ENCODE results near the gene CEP89. TPM values are rescaled to one million over a fixed set of nuclear protein-coding genes. Genes with fewer than 3 reads are reported as not detected.
"Not testable (repeated sequence)": the region's sequence is repeated elsewhere in the genome, so short reads cannot be mapped to it uniquely, and the experiment has no call there.

CEP89 gene
- total RNA-seq, 1 donor from 2014 or later = 10.6 TPM

DNA sequence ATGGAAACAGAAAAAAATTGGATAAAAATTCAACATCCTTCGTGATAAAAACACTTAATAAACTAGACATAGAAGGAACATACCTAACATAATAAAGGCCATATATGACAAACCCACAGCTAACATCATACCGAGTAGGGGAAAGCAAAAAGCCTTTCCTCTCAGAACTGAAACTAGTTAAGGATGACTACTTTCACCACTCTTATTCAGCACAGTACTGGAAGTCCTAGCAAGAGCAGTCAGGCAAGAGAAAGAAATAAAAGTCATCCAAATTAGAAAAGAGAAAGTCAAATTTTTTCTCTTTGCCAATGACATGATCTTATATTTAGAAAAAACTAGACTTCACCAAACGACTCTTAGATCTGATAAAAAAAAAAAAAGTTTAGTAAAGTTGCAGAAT is 76.4 kb downstream of the CEP89 start:
- no peak for DNase-seq (ENCODE audit: low read depth, low spot score)

DNA sequence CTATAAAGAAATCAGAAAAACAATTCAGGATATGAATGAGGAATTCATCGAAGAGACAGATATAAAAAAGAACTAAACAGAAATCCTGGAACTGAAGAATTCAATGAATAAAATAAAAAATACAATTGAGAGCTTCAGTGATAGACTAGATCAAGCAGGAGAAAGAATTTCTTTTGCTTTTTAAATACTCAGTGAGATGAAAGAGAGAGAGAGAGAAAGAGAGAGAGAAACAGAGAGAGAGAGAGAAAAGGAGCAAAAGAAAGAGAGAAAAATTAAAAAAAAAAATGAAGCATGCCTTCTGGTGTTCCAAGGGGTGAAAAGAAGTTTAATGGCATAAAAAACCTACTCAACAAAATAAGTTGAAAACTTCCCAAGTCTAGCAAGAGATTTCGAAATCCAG is 80.1 kb downstream of the CEP89 start:
- no peak for DNase-seq (ENCODE audit: low read depth, low spot score)

DNA sequence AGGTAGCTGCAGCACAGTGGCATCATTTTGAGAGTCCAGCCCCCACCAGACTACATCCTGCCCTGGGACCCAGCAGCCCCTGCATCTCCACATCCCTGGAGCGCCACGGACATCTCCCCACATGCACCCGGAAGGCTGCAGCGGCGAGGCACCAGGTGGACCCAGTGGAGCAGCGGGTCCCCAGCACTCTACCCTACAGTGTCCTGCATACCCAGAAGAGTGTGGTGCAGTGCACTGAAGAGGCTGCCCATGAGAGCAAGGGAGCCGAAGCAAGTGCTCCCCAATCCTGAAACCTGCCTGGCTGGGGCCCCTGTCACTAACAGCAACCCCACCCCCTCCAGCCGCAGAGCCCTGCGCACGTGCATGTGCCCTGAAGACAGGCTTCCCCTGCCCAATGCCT is 80.9 kb downstream of the CEP89 start:
- no peak for DNase-seq (ENCODE audit: low read depth, low spot score)

DNA sequence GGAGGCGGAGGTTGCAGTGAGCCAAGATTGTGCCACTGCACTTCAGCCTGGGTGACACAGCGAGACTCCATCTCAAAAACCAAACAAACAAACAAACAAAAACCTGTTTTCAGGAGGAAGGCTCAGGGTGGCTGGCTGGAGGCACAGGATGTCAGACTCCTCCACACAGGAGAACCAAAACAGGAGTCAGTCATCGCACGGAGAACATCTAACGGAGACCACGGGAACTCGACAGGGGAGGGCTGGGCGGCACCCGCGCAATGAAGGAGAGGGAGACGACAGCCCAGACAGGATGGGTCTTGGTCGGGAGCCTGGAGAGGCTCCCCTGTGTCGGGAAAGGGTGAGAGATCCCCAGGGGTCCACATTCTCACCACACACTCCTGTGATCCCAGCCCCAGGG is 81.4 kb downstream of the CEP89 start:
- no peak for DNase-seq (ENCODE audit: low read depth, low spot score)

DNA sequence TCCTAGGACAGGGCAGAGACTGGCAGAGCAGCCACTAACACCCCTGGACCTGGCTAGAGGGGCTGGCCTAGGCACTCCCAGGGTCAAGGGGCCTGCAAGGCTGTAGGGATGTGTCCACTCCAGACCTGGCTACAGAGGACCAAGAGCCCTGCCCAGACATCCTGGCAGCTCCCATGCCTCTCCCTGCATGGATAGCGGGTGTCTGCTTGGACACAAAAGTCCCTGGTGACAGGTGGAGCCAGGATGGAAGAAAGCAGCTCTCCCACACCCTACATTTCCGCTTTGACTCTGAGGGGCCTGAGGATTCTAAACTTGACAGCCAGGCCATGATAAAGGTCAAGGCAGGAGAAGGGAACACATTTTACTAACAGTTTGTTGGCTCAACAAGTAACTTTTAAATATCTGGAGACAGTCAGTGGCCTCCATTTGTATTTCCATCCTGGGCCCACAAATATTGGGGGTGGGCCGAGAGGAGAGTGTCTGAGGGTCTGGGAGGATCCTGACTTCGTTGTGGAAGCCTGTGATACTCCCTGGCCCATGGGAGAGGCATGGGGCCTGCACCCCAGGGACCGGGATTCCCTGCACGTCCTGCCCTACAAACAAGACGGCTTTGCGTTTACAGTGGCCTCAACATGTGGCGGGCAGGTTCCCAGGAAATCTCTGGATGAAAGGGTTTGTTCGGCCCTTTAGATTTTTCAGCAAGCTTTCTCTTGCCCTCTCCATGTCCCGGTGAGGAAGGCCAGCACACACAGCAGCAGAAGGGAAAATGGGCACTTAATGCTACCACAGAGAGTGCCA is 82.4 kb downstream of the CEP89 start:
- no peak for DNase-seq (ENCODE audit: low read depth, low spot score)

DNA sequence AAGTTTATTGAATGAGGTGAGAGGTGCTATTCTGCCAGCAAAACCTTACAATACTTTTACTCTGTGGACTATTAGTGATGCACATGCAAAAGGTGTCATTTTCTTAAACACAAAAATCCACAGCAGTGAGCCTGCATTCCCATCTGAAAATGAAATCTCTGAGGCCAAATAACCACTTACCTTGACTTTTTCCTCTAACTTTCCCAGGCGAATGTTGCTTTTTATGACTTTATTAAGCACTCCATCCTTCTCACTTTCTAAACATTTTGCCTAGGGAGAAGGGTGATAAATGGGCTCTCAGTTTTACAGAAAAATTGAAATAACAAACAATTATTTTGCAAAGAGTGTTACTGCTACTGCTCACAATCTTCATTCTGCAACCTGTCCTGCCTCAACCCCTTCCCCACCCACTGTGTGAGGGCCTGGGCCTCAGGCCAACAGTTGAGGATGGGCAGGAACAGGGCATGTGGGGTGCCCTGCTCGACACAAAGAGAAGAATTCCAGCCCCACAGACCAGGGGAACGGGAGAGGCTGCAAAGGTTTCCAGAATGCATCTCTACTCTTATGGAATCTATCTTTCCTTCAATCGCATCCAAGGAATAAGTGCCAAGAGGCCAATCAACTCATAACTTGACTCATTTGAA is 84.1 kb downstream of the CEP89 start:
- no peak for DNase-seq (ENCODE audit: low read depth, low spot score)

DNA sequence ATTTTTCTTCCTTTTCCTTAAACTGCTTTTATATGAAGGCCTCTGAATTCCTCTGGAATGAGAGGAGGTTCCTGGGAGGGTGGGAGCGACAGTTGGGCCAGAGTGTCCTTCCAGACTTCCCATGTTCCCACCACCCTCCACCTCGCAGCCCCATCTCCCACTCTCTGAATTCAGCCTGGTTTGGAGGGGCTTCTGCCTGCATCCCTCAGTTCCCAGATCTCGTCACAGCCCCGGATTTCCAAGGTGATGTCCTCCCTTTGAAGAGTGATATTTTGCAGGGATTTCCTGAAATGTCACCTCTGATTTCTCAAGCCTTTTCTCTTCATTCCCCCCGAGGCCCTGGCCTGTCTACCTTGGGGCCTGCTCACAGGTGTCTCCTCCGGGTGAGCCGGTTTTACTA is 85.5 kb downstream of the CEP89 start:
- DNase-seq (ENCODE audit: low read depth, low spot score) = no peak

DNA sequence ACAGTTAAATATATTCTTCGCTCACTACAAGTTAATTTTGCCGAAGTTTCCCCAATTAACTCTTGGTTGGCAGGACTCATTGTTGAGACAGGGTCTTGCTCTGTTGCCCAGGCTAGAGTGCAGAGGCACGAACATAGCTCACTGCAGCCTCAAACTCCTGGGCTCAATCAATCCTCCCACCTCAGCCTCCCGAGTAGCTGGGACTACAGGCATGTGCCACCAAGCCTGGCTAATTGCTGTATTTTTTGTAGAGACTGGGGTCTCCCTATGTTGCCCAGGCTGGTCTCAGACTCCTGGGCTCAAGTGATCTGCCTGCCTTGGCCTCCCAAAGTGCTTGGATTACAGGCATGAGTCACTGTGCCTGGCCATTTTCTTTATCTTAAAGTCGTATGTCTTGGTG is 86.5 kb downstream of the CEP89 start:
- not testable (repeated sequence) for DNase-seq (ENCODE audit: low read depth, low spot score)

DNA sequence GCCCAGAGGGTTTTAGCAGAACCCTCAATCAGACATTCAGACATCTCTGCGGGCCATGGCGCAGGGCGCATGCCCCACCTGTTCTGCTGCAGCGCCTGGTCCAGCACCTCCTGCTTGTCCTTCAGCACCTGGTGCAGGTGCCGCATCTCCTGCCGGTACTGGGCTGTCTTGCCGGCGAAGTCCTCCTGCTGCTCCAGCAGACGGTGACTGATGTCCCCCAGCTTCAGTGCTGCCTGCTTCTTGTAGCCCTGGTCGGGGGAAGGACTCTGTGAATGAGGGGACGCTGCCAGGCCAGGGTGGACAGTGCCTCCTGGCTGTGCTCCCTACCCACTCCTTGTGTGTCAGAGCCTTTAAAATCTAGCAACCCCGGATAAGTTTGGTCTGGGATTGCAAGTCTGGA is 90.0 kb downstream of the CEP89 start:
- no peak for DNase-seq (ENCODE audit: low read depth, low spot score)

DNA sequence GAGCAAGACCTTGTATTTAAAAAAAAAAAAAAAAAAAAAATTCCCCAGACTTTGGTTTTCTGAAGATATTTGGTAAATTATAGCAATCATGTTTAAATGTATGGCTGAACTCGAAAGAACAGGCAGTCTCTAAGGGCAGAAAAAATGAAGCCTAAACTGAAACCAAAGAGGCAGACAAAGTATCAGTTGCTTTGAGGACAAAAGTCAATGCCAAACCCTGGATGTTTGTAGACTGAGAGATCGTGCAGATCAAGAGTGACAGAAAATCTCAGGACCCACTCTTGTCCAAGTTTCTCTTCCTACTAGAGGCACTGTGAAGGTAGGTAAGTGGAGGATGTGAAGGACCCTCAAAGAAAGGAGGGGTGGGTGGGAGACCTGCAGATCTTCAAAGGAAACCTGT is 91.1 kb downstream of the CEP89 start:
- no peak for DNase-seq (ENCODE audit: low read depth, low spot score)

DNA sequence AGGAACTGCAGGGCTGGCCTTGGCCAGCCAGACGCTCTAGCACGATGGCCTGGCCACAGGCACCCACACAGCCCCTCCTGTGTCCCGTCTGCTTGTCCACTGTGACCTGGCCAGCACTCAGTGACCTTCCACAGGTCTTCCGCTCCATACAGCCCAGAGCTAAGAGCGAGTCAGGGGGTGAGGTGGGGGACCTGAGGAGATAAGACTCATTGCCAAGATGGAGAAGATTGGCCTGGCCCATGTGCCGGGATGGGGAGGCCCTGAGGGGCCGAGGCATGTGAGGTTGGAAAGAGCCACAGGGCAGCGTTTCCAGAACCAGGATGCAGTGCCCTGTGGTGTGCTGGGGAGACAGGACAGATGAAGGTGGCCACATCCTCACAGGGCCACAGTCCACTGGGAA is 92.0 kb downstream of the CEP89 start:
- DNase-seq (ENCODE audit: low read depth, low spot score) = no peak

DNA sequence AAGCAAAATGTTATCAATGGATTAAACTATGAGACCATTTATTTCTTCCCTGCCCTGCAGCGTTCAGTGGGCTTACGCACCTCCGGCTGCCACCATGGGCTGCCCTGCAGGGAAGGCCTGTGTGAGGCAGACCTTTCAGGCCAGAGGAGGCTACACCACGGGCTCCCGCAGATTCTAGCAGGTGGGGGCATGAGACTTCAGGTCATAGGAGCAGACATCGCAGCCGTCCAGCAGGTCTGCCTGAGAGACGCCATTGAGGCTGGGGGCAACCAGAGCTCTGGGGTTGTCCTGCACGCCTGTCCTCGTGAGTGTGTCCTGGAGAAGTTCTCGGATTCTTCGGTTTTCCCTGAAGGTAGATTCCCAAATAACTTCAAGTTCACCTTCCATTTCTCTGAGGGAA is 92.8 kb downstream of the CEP89 start:
- DNase-seq (ENCODE audit: low read depth, low spot score) = no peak

DNA sequence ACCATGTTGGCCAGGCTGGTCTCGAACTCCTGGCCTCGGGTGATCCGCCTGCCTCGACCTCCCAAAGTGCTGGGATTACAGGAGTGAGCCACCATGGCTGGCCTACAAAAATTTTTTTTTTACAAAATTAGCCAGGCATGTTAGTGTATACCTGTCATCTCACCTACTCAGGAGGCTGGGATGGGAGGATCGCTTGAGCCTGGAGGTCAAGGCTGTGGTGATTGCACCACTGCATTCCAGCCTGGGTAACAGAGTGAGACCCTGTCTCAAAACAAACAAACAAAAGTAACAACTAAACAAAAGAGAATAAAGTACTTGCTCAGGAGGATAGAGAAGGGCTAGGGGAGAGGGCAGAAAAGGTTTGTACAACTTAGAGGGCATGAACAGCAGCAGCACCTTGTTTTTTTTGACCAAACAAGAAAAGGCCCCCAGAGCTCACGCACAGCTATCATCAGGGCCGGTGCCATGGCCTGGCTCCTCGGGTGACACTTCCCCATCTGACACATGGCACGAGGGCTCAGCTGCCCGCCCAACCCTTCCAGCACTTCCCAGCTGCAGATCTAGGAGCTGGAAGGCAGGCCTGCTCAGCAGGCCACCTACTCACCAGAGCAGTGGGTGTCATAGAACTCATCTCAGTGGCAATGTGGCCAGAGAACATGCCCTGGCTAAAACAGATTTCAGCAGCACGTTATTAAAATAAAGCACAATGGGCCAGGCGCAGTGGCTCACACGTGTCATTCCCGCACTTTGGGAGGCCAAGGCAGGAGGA is 93.6 kb downstream of the CEP89 start:
- no peak for DNase-seq (ENCODE audit: low read depth, low spot score)

DNA sequence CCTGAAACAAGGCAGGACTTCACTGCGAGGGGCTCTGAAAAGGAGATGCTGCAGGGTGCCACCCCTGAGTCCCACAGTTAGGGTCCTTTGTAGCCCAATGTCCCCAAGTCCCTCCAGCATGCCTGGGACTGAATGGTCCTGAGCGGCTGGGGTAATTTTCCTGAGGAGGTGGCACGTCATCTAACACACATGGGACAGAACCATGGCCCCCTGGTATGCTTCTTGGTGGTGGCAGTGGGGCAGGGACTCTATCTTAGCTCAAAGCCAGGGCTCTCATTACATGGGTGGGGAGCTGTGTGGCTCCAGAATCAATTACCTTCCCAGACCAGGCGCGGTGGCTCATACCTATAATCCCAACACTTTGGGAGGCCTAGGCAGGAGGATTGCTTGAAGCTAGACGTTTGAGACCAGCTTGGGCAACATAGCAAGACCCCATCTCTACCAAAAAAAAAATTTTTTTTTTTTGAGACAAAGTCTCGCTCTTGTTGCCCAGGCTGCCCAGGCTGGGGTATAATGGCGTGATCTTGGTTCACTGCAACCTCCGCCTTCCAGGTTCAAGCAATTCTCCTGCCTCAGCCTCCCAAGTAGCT is 94.3 kb downstream of the CEP89 start:
- DNase-seq (ENCODE audit: low read depth, low spot score) = no peak

DNA sequence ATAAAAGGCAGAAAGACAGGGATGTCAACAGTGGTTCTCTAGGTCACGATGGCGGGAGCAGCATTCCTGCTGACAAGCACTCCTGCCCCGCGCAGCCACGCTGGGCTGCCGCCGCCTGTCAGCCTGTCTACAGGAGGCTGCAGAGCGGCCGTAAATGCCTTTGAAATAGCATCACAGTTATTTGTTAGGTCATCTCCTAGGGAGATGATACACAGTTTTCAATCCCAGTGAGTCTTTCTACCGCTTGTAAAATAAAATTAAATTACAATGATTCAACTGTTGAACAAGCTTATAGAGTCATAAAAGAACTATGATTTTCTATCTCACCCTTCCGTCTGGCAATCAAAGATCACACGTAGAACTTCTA is 94.9 kb downstream of the CEP89 start:
- no peak for DNase-seq (ENCODE audit: low read depth, low spot score)

DNA sequence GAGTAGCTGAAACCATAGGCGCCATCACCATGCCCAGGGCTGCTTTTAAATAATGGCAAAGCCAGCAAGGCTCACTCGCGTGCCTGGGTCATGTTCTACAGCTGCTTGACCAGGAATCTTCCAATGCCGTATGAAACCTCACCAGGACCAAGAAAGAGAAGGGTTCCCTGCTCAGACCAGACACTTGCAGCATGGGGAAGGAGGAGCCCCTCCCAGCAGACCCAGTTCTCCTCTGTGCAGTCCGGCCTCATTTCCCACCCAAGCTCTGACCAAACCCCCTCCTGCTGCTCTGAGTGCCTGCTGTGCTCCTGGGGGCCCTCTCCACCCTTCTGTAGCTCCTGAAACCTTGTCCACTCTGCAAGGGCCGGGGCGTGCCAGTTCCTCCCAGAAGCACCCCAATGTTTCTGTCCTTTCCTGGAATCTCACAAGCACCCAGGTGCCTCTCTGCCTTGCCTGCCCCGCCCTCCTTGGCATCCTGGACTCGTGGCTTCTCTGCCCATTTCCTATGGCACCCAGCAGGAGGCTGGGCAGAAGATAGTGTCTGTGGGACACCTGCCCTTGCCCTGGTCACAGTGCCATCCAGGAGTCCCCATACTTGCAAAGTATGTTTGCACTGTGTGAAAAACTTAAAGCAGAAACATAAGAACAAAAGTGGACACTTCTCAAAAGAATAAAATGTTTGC is 95.4 kb downstream of the CEP89 start:
- DNase-seq (ENCODE audit: low read depth, low spot score) = no peak

DNA sequence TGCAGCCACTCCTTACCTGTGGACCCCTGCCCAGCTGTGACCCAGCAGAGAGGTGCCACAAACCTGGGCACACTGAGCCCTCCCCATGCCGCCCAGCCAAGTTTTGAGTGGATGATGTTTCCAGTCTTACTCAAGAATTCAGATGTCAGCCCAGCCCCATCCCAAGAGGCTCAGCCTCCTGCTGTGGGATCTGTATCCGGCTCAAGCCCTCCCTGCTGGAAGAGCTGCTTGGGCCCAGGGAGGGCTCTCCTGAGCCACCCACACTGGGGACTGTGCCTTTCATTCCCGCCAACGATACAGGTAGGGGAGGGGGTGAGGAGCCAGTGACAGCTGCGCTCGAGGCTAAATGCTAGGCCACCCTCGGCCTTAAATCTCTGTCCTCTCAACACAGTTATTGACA is 96.3 kb downstream of the CEP89 start:
- no peak for DNase-seq (ENCODE audit: low read depth, low spot score)

DNA sequence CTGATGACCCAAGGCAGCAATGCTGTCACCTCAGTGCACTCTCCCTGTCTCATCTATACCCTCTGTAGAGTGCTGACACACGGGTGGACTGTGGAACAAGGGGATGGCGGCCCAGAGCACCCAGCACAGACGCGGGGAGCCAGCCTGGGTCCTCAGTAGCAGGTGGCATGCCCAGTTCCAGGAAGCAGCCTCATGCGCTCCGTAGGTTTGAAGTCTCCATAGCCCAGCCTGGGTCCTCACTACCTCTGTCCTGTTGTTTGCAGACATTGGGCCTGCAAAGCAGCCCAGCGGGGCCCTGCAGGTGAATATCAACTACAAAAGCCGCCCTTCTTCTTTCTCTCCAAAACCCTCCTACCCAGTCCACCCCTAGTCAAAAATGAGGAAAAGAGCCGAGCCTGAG is 97.2 kb downstream of the CEP89 start:
- DNase-seq (ENCODE audit: low read depth, low spot score) = no peak

DNA sequence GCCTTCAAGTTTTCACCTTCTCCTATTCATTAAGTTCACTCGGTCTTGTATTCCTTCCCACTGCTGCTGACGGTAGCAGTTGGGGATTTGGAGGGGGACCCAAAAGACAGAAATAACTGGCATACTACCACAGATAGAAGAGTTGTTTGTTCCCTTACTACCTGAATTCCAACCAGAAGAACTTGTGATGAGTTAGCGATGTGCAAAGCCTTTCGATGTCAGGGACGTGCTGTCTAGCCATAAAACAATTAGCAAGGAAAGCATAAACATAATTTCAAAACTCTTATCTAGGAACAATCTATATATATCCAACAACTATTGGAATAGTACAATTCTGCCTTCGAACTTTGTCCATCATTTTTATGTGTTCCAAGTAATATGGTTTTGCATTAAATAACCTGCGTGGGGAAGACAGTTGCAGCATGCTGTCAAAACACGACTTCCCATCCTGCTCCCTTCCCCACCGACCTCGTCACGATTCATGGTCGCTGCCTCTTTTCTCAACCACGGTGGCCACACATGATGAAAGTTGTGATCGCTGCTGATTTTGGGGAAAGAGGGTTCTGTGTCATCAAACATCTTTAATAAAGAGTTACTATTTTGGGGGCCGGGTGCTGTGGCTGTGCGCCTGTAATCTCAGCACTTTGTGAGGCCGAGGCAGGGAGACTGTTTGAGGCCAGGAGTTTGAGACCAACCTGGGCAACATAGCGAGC is 98.4 kb downstream of the CEP89 start:
- DNase-seq (ENCODE audit: low read depth, low spot score) = no peak

DNA sequence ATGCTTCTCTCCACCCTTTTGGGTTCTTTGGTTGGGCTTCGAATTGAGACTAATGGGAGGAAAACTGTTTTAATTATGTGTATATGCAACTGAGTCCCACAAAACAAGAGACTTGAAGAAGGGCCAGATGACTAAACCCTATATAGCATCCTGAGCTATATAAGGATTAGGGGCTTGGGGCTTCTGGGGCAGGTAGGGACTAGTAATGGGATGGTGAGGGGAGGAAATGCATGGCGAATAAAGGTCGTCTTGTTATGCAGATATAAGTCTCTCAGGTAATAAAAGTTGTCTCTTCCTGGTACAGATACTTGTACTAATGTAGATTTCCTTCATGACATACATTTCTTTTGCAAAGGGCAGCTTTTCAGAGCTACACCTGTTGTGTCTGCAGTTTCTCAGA is 99.4 kb downstream of the CEP89 start:
- DNase-seq (ENCODE audit: low read depth, low spot score) = no peak

DNA sequence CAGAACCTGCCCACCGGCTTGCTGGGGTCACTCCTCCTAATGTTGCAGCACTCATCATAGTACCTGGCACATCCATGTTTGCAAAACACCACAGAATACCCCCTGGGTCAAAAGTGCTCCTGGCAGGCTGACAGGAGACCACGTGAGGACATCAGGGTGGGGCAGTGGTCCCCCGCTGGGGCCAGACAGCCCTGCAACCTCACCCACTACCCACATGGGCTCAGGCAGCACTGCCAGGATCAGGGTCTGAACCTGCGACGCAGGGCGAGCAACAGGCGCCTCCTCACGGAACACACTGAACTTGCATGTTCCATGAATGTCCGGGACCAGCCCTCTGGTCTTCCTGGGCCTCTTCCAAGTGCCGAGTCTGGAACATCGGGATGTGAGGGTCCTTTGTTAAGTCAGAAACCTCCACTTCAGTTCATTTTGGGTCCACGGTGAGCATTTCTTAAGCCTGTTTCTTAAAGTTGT is 100.7 kb downstream of the CEP89 start:
- DNase-seq (ENCODE audit: low read depth, low spot score) = no peak

Data from pulmonary artery endothelial cell (primary cell).